Measurements from ENCODE around the gene FATE1.

Gene FATE1

GRCh38 chrX:151742311-151742710 is 26.5 kb downstream of the FATE1 start:
- no peak overlapping the region for H3K4me3 ChIP-seq (ENCODE audit: low read length)
- TF ChIP-seq CTCF (conservative IDR thresholded peaks at IDR 0.05; ENCODE audit: low read depth, low read length) = no peak
- no peak for DNase-seq (ENCODE audit: low read depth)

GRCh38 chrX:151743651-151744470 is 28.0 kb downstream of the FATE1 start:
- no peak for DNase-seq (ENCODE audit: low read depth)
- no peak overlapping the region for H3K4me3 ChIP-seq (ENCODE audit: low read length)
- TF ChIP-seq CTCF (conservative IDR thresholded peaks at IDR 0.05; ENCODE audit: low read depth, low read length) = no peak

- no peak overlapping the region for H3K4me3 ChIP-seq (ENCODE audit: low read length)
- DNase-seq (ENCODE audit: low read depth) = no peak
- no peak for TF ChIP-seq CTCF (conservative IDR thresholded peaks at IDR 0.05; ENCODE audit: low read depth, low read length)
Measured at GRCh38 chrX:151745651-151746050, 29.8 kb downstream of the FATE1 start.

- H3K4me3 ChIP-seq (ENCODE audit: low read length) = no peak overlapping the region
- no peak for DNase-seq (ENCODE audit: low read depth)
- TF ChIP-seq CTCF (conservative IDR thresholded peaks at IDR 0.05; ENCODE audit: low read depth, low read length) = no peak
Measured at GRCh38 chrX:151746502-151746901, 30.7 kb downstream of the FATE1 start.

GRCh38 chrX:151750511-151750910 is 34.7 kb downstream of the FATE1 start:
- DNase-seq (ENCODE audit: low read depth) = no peak
- no peak overlapping the region for H3K4me3 ChIP-seq (ENCODE audit: low read length)
- TF ChIP-seq CTCF (conservative IDR thresholded peaks at IDR 0.05; ENCODE audit: low read depth, low read length) = no peak

GRCh38 chrX:151752847-151753246 is 37.0 kb downstream of the FATE1 start:
- TF ChIP-seq CTCF (conservative IDR thresholded peaks at IDR 0.05; ENCODE audit: low read depth, low read length) = no peak
- DNase-seq (ENCODE audit: low read depth) = no peak
- no peak overlapping the region for H3K4me3 ChIP-seq (ENCODE audit: low read length)
